Stimulated activated CD4-positive, alpha-beta T cell treated with anti-CD3 and anti-CD28 coated beads, Interleukin-1b, Interleukin-23, amount 100 ng/mL, for 24 hours (primary cell): ENCODE measurements around the gene OST4.

Source experiments
- DNase-seq, 4 experiments: peaks; one replicate each; pipeline ENCODE4 v3.0.0-alpha.2; 2020; ENCODE audit warnings: low read depth in 4 of 4, low spot score in 1 of 4

Gene OST4

GRCh38 chr2:27093430-27094352, 22.2 kb upstream of the OST4 start:
- DNase-seq = no peak

- no peak for DNase-seq
Observed at GRCh38 chr2:27092696-27093429, 21.4 kb upstream of the OST4 start.

- no peak for DNase-seq
Observed at GRCh38 chr2:27091746-27092695, 20.6 kb upstream of the OST4 start.

- DNase-seq = no peak
Observed at GRCh38 chr2:27089111-27089954, 17.9 kb upstream of the OST4 start.

- DNase-seq = no peak
Observed at GRCh38 chr2:27088634-27089033, 17.2 kb upstream of the OST4 start.

GRCh38 chr2:27087823-27088410, 16.5 kb upstream of the OST4 start:
- DNase-seq = no peak

- DNase-seq = no peak
Observed at GRCh38 chr2:27086724-27087593, 15.5 kb upstream of the OST4 start, which contains the start of gene KHK. KHK (plus strand) TSS chr2:27086772; CDS start chr2:27087260, 488 bp downstream.

- DNase-seq = peak; percentile 91 to 98 (median 96)
Observed at GRCh38 chr2:27086090-27086723, 14.8 kb upstream of the OST4 start.

- DNase-seq = peak in 2 of 4 experiments; percentile 28
Observed at GRCh38 chr2:27085673-27086089, 14.2 kb upstream of the OST4 start.

GRCh38 chr2:27085062-27085672, 13.7 kb upstream of the OST4 start:
- no peak for DNase-seq

- DNase-seq = no peak
Observed at GRCh38 chr2:27084297-27085061, 13.0 kb upstream of the OST4 start.

GRCh38 chr2:27083410-27084296, 12.2 kb upstream of the OST4 start:
- no peak for DNase-seq

GRCh38 chr2:27082773-27083409, 11.4 kb upstream of the OST4 start:
- no peak for DNase-seq

- no peak for DNase-seq
Observed at GRCh38 chr2:27081984-27082772, 10.7 kb upstream of the OST4 start.

GRCh38 chr2:27080603-27080936, 9.1 kb upstream of the OST4 start:
- DNase-seq = no peak
